KOPT-K1 (cell line): ENCODE data around the gene CTNNA2.

Experiments
- H3K27ac ChIP-seq: fragments of 200-600 bp; sonication (generic); 2 replicates; pipeline ENCODE4 v1.5.1; 2016; ENCODE audit warnings: antibody characterized with exemption, mild to moderate bottlenecking, low read depth, low read length; ENCODE audit not compliant: poor library complexity, severe bottlenecking
- H3K36me3 ChIP-seq: fragments of 200-600 bp; sonication (generic); 2 replicates; pipeline ENCODE4 v1.5.1; 2017; ENCODE audit warnings: antibody characterized with exemption, mild to moderate bottlenecking, low read length, moderate library complexity; ENCODE audit not compliant: insufficient read depth
- H3K9me3 ChIP-seq: fragments of 200-600 bp; sonication (generic); 2 replicates; pipeline ENCODE4 v1.5.1; 2017; ENCODE audit warnings: antibody characterized with exemption, low read length, mild to moderate bottlenecking; ENCODE audit not compliant: insufficient read depth, poor library complexity, severe bottlenecking

The CTNNA2 gene

DNA sequence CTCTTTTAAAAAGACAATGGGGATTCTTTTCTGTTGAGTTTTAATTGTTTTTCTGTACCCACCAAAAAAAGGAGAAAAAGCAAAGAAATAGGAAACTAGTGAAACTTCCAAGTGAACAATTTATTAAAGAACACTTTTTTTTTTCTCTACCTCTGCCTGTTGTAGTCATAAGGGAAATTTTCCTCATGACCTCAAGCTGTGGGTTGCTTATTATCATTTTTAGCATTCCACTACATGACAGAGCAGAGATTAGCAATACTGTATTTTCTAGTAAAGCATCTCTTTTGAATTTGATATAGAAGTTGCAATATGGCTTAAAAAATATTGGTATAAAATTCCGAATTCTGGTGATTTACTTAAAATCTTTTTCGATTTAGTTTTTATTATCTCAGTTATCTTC, 879.6 kb downstream of the CTNNA2 start:
- Histone ChIP-seq H3K36me3 (no peaks in the 10 kb centered on the region), H3K9me3 (no peaks in the 10 kb centered on the region)

GRCh38 chr2:80393991-80394390, 881.1 kb downstream of the CTNNA2 start:
- no peak overlapping the region for H3K27ac ChIP-seq
- H3K9me3 ChIP-seq: no peaks in the 10 kb centered on the region
- H3K36me3 ChIP-seq: no peaks in the 10 kb centered on the region

More for the DNA sequence above, 879.6 kb downstream of the CTNNA2 start:
- no peak overlapping the region for H3K27ac ChIP-seq

- H3K27ac ChIP-seq: no peak overlapping the region
- no peaks in the 10 kb centered on the region for H3K9me3 ChIP-seq
- H3K36me3 ChIP-seq: no peaks in the 10 kb centered on the region
These were observed 882.4 kb downstream of the CTNNA2 start for GRCh38 chr2:80395251-80395650.

DNA sequence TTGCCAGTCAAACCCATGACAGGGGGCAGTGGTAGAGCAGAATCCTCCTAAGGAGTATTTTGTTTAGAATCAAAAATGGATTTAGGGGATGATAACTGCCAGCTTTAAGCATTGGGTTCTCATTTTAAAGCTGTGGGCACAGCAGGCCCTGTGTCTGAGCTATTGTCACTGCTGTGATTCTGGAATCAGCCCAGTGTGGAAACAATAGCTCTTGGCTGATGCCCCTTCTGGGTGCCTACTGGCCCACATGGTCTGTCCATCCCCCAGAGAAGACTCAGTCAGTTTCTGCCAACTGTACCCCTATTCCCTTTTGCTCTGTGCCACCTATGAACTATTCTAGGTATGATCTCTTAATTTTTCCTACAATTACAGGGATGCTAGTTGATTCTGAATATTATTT, 883.4 kb downstream of the CTNNA2 start:
- Histone ChIP-seq H3K27ac (no peak overlapping the region), H3K9me3 (no peaks in the 10 kb centered on the region), H3K36me3 (no peaks in the 10 kb centered on the region)

- Histone ChIP-seq H3K9me3 (no peaks in the 10 kb centered on the region), H3K36me3 (no peaks in the 10 kb centered on the region), H3K27ac (no peak overlapping the region)
These were observed 890.2 kb downstream of the CTNNA2 start for GRCh38 chr2:80403081-80403480.

- Histone ChIP-seq H3K9me3 (no peaks in the 10 kb centered on the region), H3K36me3 (no peaks in the 10 kb centered on the region), H3K27ac (no peak overlapping the region)
These were observed 894.5 kb downstream of the CTNNA2 start for GRCh38 chr2:80407377-80407776.

DNA sequence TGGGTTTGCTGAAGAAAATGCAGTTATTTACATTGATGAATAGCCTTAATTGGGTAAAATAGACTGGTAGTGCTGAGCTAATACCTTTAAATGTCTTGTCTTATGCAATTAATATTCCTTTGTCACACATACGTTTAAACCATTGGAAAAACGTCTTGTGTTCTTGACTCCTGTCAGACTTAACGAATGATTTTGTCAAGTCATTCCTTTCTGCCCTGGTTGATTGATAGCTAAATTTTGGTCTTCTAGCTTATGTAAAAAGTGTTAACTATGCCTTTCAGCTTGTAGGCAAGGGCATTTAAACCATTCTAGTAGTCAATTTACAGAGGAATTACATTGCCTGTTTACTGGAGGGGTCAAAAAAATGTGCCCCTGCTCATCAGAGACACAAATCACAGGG, 897.5 kb downstream of the CTNNA2 start:
- peaks cover 5% of the 10 kb centered on the region for H3K9me3 ChIP-seq
- no peak overlapping the region for H3K27ac ChIP-seq
- no peaks in the 10 kb centered on the region for H3K36me3 ChIP-seq

- Histone ChIP-seq H3K27ac (no peak overlapping the region), H3K9me3 (peaks cover 5% of the 10 kb centered on the region), H3K36me3 (no peaks in the 10 kb centered on the region)
These were observed 900.3 kb downstream of the CTNNA2 start for GRCh38 chr2:80413136-80413535.

GRCh38 chr2:80417737-80418136, 904.9 kb downstream of the CTNNA2 start:
- Histone ChIP-seq H3K27ac (no peak overlapping the region), H3K36me3 (no peaks in the 10 kb centered on the region), H3K9me3 (peaks cover 5% of the 10 kb centered on the region)

DNA sequence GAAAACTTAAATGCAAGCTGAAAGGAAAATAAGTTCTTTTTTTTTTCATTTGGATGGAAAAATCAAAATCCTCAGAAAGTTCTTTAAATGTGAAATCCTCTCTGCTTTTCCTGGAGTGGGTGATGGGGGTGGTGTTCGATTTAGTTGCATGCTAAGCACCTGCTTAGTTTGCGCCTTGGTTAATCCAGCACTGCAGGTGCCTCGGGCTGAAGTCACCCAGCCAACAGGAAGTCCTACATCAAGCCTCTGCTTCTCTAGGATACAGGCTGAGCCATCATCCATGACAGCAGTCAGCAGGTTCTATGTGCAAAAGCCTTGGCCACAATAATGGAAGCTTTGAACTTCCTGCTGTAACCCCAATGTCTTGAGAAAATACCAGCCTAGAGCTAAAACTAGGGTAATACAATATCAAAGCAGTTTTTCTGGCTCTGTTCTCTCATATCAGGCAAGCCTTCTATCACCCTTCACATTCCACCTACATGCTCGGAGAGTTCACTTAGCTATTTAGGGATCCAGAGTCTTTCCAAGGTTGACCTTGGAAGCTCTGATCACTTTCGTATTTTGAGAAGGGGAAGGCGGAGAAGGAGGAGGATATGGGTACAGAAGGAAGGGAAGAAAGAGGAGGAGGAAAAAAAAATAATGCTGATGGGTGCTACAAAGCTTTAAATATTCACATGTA, 907.8 kb downstream of the CTNNA2 start:
- H3K36me3 ChIP-seq: no peaks in the 10 kb centered on the region
- H3K27ac ChIP-seq: no peak overlapping the region
- H3K9me3 ChIP-seq: no peaks in the 10 kb centered on the region

DNA sequence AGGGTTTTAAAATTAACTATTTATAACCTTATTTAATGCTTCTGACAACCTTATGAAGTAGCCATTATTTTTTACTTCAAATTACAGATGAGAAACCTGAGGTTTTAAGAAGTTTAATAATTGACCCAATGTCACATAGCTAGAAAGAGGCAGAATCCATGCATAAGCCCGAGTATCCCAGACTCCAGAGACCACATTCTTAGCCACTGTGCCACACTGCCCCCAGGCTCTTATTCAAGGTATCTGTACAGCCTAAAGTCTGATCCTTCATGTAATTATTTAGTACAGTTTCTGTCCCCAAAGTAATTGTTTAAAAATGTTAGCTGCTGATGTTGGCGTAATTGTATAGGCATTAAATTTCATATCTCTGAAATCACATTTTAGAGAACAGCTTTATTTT, 916.4 kb downstream of the CTNNA2 start:
- H3K9me3 ChIP-seq: no peaks in the 10 kb centered on the region

GRCh38 chr2:80437959-80438358, 925.1 kb downstream of the CTNNA2 start:
- Histone ChIP-seq H3K27ac (no peak overlapping the region), H3K9me3 (no peaks in the 10 kb centered on the region), H3K36me3 (no peaks in the 10 kb centered on the region)

More for the DNA sequence above, 916.4 kb downstream of the CTNNA2 start:
- Histone ChIP-seq H3K36me3 (no peaks in the 10 kb centered on the region), H3K27ac (no peak overlapping the region)

DNA sequence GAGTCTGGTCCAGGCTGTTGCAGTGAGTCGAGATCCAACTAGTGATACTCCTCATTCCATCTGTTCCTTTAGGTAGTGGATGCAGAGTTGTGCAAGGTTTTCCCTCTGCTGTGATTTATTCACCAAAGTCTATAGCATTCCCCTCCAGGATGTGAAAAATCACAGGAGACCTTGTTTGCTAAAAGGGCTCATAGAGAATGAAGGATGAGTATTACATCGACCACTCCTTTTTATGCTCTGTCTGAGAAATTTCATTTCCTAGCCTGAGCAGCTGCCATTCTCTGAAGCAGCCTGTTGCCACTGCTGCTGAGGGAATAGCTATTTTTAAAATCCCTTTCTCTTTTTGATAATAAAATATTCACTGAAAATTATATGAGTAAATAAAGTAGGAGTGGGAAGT, 925.8 kb downstream of the CTNNA2 start:
- no peak overlapping the region for H3K27ac ChIP-seq
- H3K36me3 ChIP-seq: no peaks in the 10 kb centered on the region
- H3K9me3 ChIP-seq: no peaks in the 10 kb centered on the region

- Histone ChIP-seq H3K36me3 (no peaks in the 10 kb centered on the region), H3K27ac (no peak overlapping the region), H3K9me3 (no peaks in the 10 kb centered on the region)
These were observed 941.8 kb downstream of the CTNNA2 start for GRCh38 chr2:80454628-80455027.

DNA sequence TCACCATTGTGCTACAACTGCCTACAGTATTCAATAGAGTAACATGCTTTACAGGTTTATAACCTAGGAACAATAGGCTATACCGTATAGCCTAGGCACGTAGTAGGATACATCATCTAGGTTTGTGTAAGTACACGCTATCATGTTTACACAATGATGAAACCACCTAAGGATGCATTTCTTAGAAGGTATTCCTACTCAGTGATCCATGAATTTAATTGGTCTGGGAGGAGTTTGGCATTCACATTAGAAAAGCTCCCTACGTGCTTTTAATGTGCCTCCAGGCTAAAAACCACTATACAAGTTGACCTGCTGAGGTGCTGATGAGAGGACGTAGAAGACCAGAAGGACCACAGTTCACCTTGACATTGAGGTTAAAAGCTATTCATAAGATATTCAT, 946.2 kb downstream of the CTNNA2 start:
- no peaks in the 10 kb centered on the region for H3K36me3 ChIP-seq
- no peaks in the 10 kb centered on the region for H3K9me3 ChIP-seq
- H3K27ac ChIP-seq: no peak overlapping the region

GRCh38 chr2:80461505-80462197, 948.8 kb downstream of the CTNNA2 start:
- no peaks in the 10 kb centered on the region for H3K9me3 ChIP-seq
- H3K27ac ChIP-seq: no peak overlapping the region
- H3K36me3 ChIP-seq: no peaks in the 10 kb centered on the region
